ENCODE data around the gene SENP1. TPM values are rescaled to one million over a fixed set of nuclear protein-coding genes. Genes with fewer than 3 reads are reported as not detected.
A peak's percentile ranks its signal among the peaks of the same experiment; 100 is the strongest.

SENP1 gene
- total and polyA plus RNA-seq, 2 of the 4 experiments (the other 2 are of a cell fraction) = 7.2 to 25.3 TPM

- H4K5ac ChIP-seq (ENCODE audit: low read depth, low read length) = no peak overlapping the region
- no peak overlapping the region for H2BK15ac ChIP-seq (ENCODE audit: low read depth, low read length)
- H3K23ac ChIP-seq (ENCODE audit: low read depth, low read length) = no peak overlapping the region
- ATAC-seq (ENCODE audit: low read depth) (peak; percentile 40; the same call in 1 of the 2 replicates), DNase-seq (no peak)
- H3K4me2 ChIP-seq (ENCODE audit: low read depth, low read length) = no peak overlapping the region
- no peaks in the 10 kb centered on the region for H4K20me1 ChIP-seq (ENCODE audit: insufficient read depth, low read length)
- no peak overlapping the region for H2BK20ac ChIP-seq (ENCODE audit: low read depth, low read length)
- no peak overlapping the region for H3K14ac ChIP-seq (replicated peaks; ENCODE audit: low read depth, low read length)
- H4K91ac ChIP-seq (ENCODE audit: insufficient read depth, low read depth, low read length) = no peak overlapping the region
- no peak overlapping the region for H3K18ac ChIP-seq (ENCODE audit: low read depth, low read length)
- H3K9ac ChIP-seq (ENCODE audit: low read depth, low read length) = no peak overlapping the region
- no CpG with 5 or more reads among the region's 1 CpG for WGBS, 2 experiments (ENCODE audit: extremely low coverage in 2 of 2, insufficient read length in 1 of 2)
- peaks cover 22% of the 10 kb centered on the region for H3K36me3 ChIP-seq (ENCODE audit: control insufficient read depth, insufficient read depth, low read length)
- H3K56ac ChIP-seq (ENCODE audit: extremely low read depth, insufficient read depth, low read length) = no peak overlapping the region
- no peak overlapping the region for H2BK120ac ChIP-seq (ENCODE audit: low read depth, low read length)
- no peak overlapping the region for H2AFZ ChIP-seq (replicated peaks; ENCODE audit: low read length, poor library complexity)
- H2BK5ac ChIP-seq (ENCODE audit: low read depth, low read length, poor library complexity, severe bottlenecking) = no peak overlapping the region
- ChIA-PET CTCF (interaction anchor here (1.9 kb wide), 1 partner anchor 10 kb away, joined by 4 read pairs; no protein-coding TSS in a partner anchor), POLR2A (ENCODE audit: unreplicated experiment) (interaction anchor here (0.7 kb wide), 1 partner anchor 28 kb away, joined by 3 read pairs; no protein-coding TSS in a partner anchor)
- in situ Hi-C loops (cut with MboI; ENCODE audit: low sequenced_read_pairs) (no loop called here), dilution Hi-C loops (cut with HindIII; ENCODE audit: low sequenced_read_pairs, unreplicated experiment) (no loop called here), intact Hi-C loops (cut with micrococcal nuclease) (no loop called here)
- no peak overlapping the region for H2AK5ac ChIP-seq (ENCODE audit: low read depth, low read length)
- H3K9me1 ChIP-seq (ENCODE audit: insufficient read depth, low read length) = no peaks in the 10 kb centered on the region
- no peaks in the 10 kb centered on the region for H3K27me3 ChIP-seq (ENCODE audit: control insufficient read depth, insufficient read depth, low read length)
- no peaks in the 10 kb centered on the region for H3K79me1 ChIP-seq (ENCODE audit: low read depth in 1 of 2, low read length in 2 of 2)
- H4K8ac ChIP-seq (ENCODE audit: low read depth in 2 of 2, low read length in 2 of 2) = no peak overlapping the region
- no TSS peak for BruUV-seq (replicated peaks)
- H3K27ac ChIP-seq (ENCODE audit: insufficient read depth, low read length) = no peak overlapping the region
- no peak overlapping the region for H2AK9ac ChIP-seq (replicated peaks; ENCODE audit: low read depth, low read length, poor library complexity)
- no peaks in the 10 kb centered on the region for H3K4me1 ChIP-seq (ENCODE audit: control insufficient read depth, insufficient read depth, low read length)
- H3K9me3 ChIP-seq (ENCODE audit: control insufficient read depth, insufficient read depth, low read length) = 0 out of 2 replicates have a peak, but pooled peaks cover 1% of the 10 kb centered on the region
- H3K4me3 ChIP-seq (ENCODE audit: insufficient read depth, low read depth, low read length) = no peak overlapping the region
- TF ChIP-seq NFE2L2 (IDR thresholded peaks at IDR 0.05; ENCODE audit: low read depth, low read length) (no peak), BHLHE40 (IDR thresholded peaks at IDR 0.05; ENCODE audit: low read depth, low read length) (no peak), CHD1 (IDR thresholded peaks at IDR 0.05; ENCODE audit: low read depth, low read length) (no peak), USF2 (IDR thresholded peaks at IDR 0.05; ENCODE audit: low read depth, low read length) (no peak), POLR2A (IDR thresholded peaks at IDR 0.05; ENCODE audit: low read depth, low read length) (no peak), MAZ (IDR thresholded peaks at IDR 0.05; ENCODE audit: borderline replicate concordance, low read depth, low read length) (no peak), RFX5 (IDR thresholded peaks at IDR 0.05; ENCODE audit: low read depth, low read length) (no peak), RCOR1 (IDR thresholded peaks at IDR 0.05; ENCODE audit: insufficient replicate concordance, low read length) (no peak), SMC3 (IDR thresholded peaks at IDR 0.05; ENCODE audit: low read depth, low read length) (no peak)
- H3K4ac ChIP-seq (ENCODE audit: low read depth, low read length) = no peak overlapping the region
Measured at GRCh38 chr12:48061938-48062719, 43.8 kb downstream of the SENP1 start.

Measured in IMR-90 (cell line).